Thoracic aorta (tissue), 2 donors: Measurements from ENCODE around the gene VASH2. TPM values are rescaled to one million over a fixed set of nuclear protein-coding genes. Genes with fewer than 3 reads are reported as not detected.

Experiments
- ATAC-seq: fragments of 150-250 bp; one replicate; pipeline ENCODE4 v1.8.0; 2017; ENCODE audit warnings: low read depth; ENCODE audit not compliant: insufficient number of reproducible peaks, low FRiP score
- DNase-seq: peaks from one replicate; pipeline ENCODE4 v3.0.0-alpha.2; 2020; ENCODE audit warnings: low spot score
- H3K27ac ChIP-seq, 2 donors: fragments of 200-600 bp; sonication (generic); 1 replicate in 1 of 2; 2 replicates in 1 of 2; pipeline ENCODE4 v1.5.1; 2016; ENCODE audit warnings: mild to moderate bottlenecking in 2 of 2, moderate library complexity in 2 of 2
- H3K27me3 ChIP-seq: fragments of 200-600 bp; sonication (generic); replicated peaks from 2 replicates; pipeline ENCODE4 v1.6.0; 2016; ENCODE audit warnings: mild to moderate bottlenecking; ENCODE audit not compliant: insufficient read depth
- H3K36me3 ChIP-seq: fragments of 200-600 bp; sonication (generic); one replicate; pipeline ENCODE4 v1.5.1; 2016
- H3K4me1 ChIP-seq, 2 donors: fragments of 200-600 bp; sonication (generic); 1 replicate in 1 of 2; 2 replicates in 1 of 2; pipeline versions ENCODE4 v1.5.1 to v1.6.0; 2016; ENCODE audit warnings: low read depth in 2 of 2, mild to moderate bottlenecking in 1 of 2; ENCODE audit not compliant: control insufficient read depth in 1 of 2
- H3K4me3 ChIP-seq: fragments of 200-600 bp; sonication (generic); 2 replicates; pipeline ENCODE4 v1.5.1; 2016; ENCODE audit warnings: mild to moderate bottlenecking
- H3K9me3 ChIP-seq: fragments of 200-600 bp; sonication (generic); 2 replicates; pipeline ENCODE4 v1.5.1; 2016
- total RNA-seq, 2 donors: library from RNA; depleted of rRNA; stranded (reverse); fragments of >200 nt; gene quantifications; one replicate each; pipeline versions ENCODE4 v1.1.0 to v1.2.3, GENCODE V29; 2016
- TF ChIP-seq, protein P1 (sequence below): fragments of 200-600 bp; sonication (generic); IDR thresholded peaks from one replicate; pipeline ENCODE4 v1.5.1; 2019; ENCODE audit warnings: antibody characterized with exemption

Gene VASH2
- total RNA-seq, 2 donors from 2014 or later, result 0.14 to 0.42 TPM

DNA sequence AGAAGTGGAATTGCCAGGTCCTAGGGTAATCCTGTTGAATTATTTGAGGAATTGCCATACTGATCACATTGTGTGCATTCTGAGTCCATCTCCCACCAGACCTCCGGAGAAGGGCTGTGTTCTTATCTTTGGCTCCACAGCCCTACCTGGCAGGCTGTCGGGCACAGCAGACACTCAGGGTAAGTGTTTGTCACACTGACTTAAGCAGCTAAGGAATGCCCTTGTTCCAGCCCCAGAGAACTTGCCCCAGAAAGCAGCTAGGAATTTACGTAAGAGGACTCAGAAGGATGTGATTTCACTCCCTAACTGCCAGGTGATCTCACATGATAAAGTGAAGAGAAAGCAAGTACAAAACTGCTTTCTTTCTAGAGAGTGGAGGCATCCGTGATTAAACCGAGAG lies 21.0 kb downstream of the VASH2 start:
- no peaks in the 10 kb centered on the region for H3K27me3 ChIP-seq
- no peak for ATAC-seq
- H3K9me3 ChIP-seq, result no peaks in the 10 kb centered on the region
- no peak for DNase-seq
- H3K4me3 ChIP-seq, result no peak overlapping the region
- H3K36me3 ChIP-seq, result no peaks in the 10 kb centered on the region
- TF ChIP-seq, protein P1, sequence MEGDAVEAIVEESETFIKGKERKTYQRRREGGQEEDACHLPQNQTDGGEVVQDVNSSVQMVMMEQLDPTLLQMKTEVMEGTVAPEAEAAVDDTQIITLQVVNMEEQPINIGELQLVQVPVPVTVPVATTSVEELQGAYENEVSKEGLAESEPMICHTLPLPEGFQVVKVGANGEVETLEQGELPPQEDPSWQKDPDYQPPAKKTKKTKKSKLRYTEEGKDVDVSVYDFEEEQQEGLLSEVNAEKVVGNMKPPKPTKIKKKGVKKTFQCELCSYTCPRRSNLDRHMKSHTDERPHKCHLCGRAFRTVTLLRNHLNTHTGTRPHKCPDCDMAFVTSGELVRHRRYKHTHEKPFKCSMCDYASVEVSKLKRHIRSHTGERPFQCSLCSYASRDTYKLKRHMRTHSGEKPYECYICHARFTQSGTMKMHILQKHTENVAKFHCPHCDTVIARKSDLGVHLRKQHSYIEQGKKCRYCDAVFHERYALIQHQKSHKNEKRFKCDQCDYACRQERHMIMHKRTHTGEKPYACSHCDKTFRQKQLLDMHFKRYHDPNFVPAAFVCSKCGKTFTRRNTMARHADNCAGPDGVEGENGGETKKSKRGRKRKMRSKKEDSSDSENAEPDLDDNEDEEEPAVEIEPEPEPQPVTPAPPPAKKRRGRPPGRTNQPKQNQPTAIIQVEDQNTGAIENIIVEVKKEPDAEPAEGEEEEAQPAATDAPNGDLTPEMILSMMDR, result no peak
- no peaks in the 10 kb centered on the region for H3K4me1 ChIP-seq
- H3K27ac ChIP-seq, result no peak overlapping the region

DNA sequence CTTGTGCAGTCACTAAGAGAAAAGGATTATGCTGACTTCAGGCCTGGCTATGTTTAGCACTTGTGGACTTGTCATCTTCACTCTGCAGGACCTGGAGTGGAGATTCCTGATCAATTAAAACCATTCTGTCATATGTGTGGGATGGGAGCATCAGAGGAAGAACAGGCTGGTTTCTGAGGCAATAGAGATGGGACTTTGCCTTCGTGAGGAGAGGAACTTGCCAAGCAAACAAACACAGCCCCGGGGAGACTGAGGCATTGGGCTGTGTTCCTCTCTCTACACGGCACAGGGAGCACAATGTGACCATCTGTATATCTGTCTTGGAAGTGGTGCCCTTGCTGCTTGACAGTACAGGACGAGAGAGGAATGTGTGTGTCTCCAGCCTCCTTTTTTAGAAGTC lies 23.1 kb downstream of the VASH2 start:
- no peak for DNase-seq
- H3K27me3 ChIP-seq, result no peaks in the 10 kb centered on the region
- no peak overlapping the region for H3K4me3 ChIP-seq
- H3K4me1 ChIP-seq, result no peaks in the 10 kb centered on the region
- TF ChIP-seq, protein P1, result no peak
- H3K36me3 ChIP-seq, result no peaks in the 10 kb centered on the region
- H3K27ac ChIP-seq, result no peak overlapping the region
- H3K9me3 ChIP-seq, result no peaks in the 10 kb centered on the region
- ATAC-seq, result no peak

DNA sequence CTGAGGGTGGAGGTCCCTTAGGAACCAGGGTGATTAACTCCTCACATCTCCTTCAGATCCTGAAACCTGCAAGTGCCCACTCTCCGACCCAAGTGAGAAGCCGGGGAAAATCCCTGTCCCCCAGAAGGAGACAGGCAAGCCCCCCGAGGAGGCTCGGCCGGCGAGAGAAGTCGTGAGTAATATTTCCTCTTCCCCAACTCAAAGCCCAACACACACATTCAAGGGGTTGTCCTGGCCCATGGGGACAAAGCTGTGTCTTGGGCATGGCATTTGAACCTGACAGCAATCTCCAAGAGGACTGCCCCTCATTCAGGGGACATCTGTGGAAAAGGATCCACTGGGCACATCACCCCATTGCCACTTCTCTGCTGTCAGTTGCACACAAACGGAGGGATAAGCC lies 23.6 kb downstream of the VASH2 start:
- no peaks in the 10 kb centered on the region for H3K36me3 ChIP-seq
- no peak for ATAC-seq
- H3K9me3 ChIP-seq, result no peaks in the 10 kb centered on the region
- no peaks in the 10 kb centered on the region for H3K27me3 ChIP-seq
- no peak for DNase-seq
- TF ChIP-seq, protein P1, result no peak
- H3K4me3 ChIP-seq, result no peak overlapping the region
- no peaks in the 10 kb centered on the region for H3K4me1 ChIP-seq
- H3K27ac ChIP-seq, result no peak overlapping the region

GRCh38 chr1:212974711-212975110 lies 24.4 kb downstream of the VASH2 start:
- DNase-seq, result no peak
- H3K4me3 ChIP-seq, result no peak overlapping the region

GRCh38 chr1:212975111-212975918 lies 25.0 kb downstream of the VASH2 start:
- no peak overlapping the region for H3K27ac ChIP-seq
- DNase-seq, result no peak
- no peaks in the 10 kb centered on the region for H3K9me3 ChIP-seq
- ATAC-seq, result no peak
- TF ChIP-seq, protein P1, result no peak
- no peak overlapping the region for H3K4me3 ChIP-seq
- no peaks in the 10 kb centered on the region for H3K36me3 ChIP-seq
- H3K4me1 ChIP-seq, result no peaks in the 10 kb centered on the region
- H3K27me3 ChIP-seq, result no peaks in the 10 kb centered on the region

More at GRCh38 chr1:212974711-212975110, 24.4 kb downstream of the VASH2 start:
- TF ChIP-seq, protein P1, result no peak
- Histone ChIP-seq H3K9me3 (no peaks in the 10 kb centered on the region), H3K36me3 (no peaks in the 10 kb centered on the region), H3K27ac (no peak overlapping the region), H3K27me3 (no peaks in the 10 kb centered on the region), H3K4me1 (no peaks in the 10 kb centered on the region)
- ATAC-seq, result no peak
